GM21576 (cell line): ENCODE data around the gene LRRC17.
"Not testable (repeated sequence)": the region's sequence is repeated elsewhere in the genome, so short reads cannot be mapped to it uniquely, and the experiment has no call there.

Experiments
- ATAC-seq: cut with Tn5 transposase; IDR thresholded peaks from one replicate; pipeline ENCODE4 v1.9.1; 2021; ENCODE audit warnings: mild to moderate bottlenecking, moderate library complexity; ENCODE audit not compliant: unreplicated experiment

The LRRC17 gene

GRCh38 chr7:102896585-102896984 lies 16.2 kb upstream of the LRRC17 start:
- ATAC-seq = no peak

- ATAC-seq = no peak
Observed at GRCh38 chr7:102897211-102897631, 15.6 kb upstream of the LRRC17 start.

- no peak for ATAC-seq
Observed at GRCh38 chr7:102897856-102898531, 14.8 kb upstream of the LRRC17 start.

- ATAC-seq = no peak
Observed at GRCh38 chr7:102898532-102898859, 14.3 kb upstream of the LRRC17 start.

- not testable (repeated sequence) for ATAC-seq
Observed at GRCh38 chr7:102902052-102902451, 10.7 kb upstream of the LRRC17 start.

- ATAC-seq = not testable (repeated sequence)
Observed at GRCh38 chr7:102903576-102903975, 9.2 kb upstream of the LRRC17 start.

GRCh38 chr7:102908676-102909075 lies 4.1 kb upstream of the LRRC17 start:
- no peak for ATAC-seq

GRCh38 chr7:102913826-102914225 lies 1.0 kb downstream of the LRRC17 start:
- ATAC-seq = no peak

- no peak for ATAC-seq
Observed at GRCh38 chr7:102914585-102914984, 1.8 kb downstream of the LRRC17 start.

GRCh38 chr7:102916426-102916825 lies 3.6 kb downstream of the LRRC17 start:
- no peak for ATAC-seq

GRCh38 chr7:102916881-102917280 lies 4.1 kb downstream of the LRRC17 start:
- ATAC-seq = no peak

GRCh38 chr7:102917436-102918353 lies 4.9 kb downstream of the LRRC17 start:
- no peak for ATAC-seq

- ATAC-seq = no peak
Observed at GRCh38 chr7:102918845-102919244, 6.0 kb downstream of the LRRC17 start.

- ATAC-seq = no peak
Observed at GRCh38 chr7:102925976-102926782, 13.4 kb downstream of the LRRC17 start.

- no peak for ATAC-seq
Observed at GRCh38 chr7:102926783-102927140, 14.0 kb downstream of the LRRC17 start.

GRCh38 chr7:102927312-102927933 lies 14.6 kb downstream of the LRRC17 start:
- no peak for ATAC-seq

- no peak for ATAC-seq
Observed at GRCh38 chr7:102931757-102932156, 19.0 kb downstream of the LRRC17 start.

GRCh38 chr7:102933763-102934162 lies 21.0 kb downstream of the LRRC17 start:
- ATAC-seq = no peak

- ATAC-seq = no peak
Observed at GRCh38 chr7:102934239-102934638, 21.4 kb downstream of the LRRC17 start.

GRCh38 chr7:102934701-102935100 lies 21.9 kb downstream of the LRRC17 start:
- ATAC-seq = no peak
